ENCODE results near the gene ALK. TPM values are rescaled to one million over a fixed set of nuclear protein-coding genes. Genes with fewer than 3 reads are reported as not detected.

The ALK gene
- total RNA-seq, 4 donors from 2014 or later = 0.06 to 4.1 TPM; not detected in 2

DNA sequence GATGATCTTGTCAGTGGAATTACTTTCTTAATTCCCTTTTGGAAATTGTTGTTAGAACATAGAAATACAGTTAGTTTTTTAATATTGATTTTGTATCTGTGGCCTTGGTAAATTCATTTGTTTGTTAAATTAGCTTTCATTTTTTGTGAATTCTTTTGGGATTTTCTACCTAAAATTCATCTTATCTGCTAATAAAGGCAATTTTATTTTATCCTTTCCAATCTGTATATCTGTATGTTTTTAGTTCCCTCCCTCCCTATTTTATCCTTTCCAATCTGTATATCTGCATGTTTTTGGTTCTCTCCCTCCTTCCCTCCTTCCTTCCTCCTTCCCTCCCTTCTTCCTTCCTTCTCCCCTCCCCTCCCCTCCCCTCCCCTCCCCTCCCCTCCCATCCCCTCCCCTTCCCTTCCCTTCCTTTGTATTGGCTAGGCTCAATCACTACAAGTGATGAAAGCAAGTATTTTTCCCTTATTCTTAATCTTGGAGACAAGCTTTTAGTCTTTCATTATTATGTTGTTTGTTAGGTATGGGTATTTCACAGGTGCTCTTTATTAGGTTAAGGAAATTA lies 244.4 kb downstream of the ALK start:
- Histone ChIP-seq H3K36me3 (no peaks in the 10 kb centered on the region), H3K9me3 (no peaks in the 10 kb centered on the region), H3K4me3 (no peak overlapping the region), H3K27ac (no peak overlapping the region), H3K4me1 (no peaks in the 10 kb centered on the region), H3K27me3 (no peaks in the 10 kb centered on the region)
- no peak for TF ChIP-seq POLR2A (IDR thresholded peaks at IDR 0.05)
- TF ChIP-seq, protein P1, sequence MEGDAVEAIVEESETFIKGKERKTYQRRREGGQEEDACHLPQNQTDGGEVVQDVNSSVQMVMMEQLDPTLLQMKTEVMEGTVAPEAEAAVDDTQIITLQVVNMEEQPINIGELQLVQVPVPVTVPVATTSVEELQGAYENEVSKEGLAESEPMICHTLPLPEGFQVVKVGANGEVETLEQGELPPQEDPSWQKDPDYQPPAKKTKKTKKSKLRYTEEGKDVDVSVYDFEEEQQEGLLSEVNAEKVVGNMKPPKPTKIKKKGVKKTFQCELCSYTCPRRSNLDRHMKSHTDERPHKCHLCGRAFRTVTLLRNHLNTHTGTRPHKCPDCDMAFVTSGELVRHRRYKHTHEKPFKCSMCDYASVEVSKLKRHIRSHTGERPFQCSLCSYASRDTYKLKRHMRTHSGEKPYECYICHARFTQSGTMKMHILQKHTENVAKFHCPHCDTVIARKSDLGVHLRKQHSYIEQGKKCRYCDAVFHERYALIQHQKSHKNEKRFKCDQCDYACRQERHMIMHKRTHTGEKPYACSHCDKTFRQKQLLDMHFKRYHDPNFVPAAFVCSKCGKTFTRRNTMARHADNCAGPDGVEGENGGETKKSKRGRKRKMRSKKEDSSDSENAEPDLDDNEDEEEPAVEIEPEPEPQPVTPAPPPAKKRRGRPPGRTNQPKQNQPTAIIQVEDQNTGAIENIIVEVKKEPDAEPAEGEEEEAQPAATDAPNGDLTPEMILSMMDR (IDR thresholded peaks at IDR 0.05) = no peak
- intact Hi-C loops (cut with DNase I; ENCODE audit: low total_unique reads) = no loop called here
- no peak for DNase-seq

DNA sequence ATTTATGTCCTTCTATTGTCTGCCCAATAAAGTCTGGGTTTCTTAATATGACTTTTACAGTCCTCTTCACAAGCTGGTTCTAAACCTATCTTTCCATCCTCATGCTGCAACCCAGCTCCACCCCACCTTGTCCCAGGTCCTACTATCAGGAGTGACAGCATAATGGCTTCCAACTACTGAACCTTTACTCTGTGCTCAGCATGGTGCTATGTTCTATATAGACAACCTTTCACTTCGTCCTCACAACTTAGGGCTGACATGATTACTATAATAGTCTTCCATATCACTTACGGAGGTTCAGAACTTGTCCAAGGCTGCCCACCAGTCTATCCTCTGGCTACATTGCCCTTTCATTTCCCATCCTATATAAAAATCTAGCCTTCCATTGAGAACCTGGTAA lies 256.8 kb downstream of the ALK start:
- TF ChIP-seq, protein P1 (IDR thresholded peaks at IDR 0.05) = no peak
- TF ChIP-seq POLR2A (IDR thresholded peaks at IDR 0.05) = no peak
- Histone ChIP-seq H3K4me1 (no peaks in the 10 kb centered on the region), H3K27me3 (no peaks in the 10 kb centered on the region), H3K27ac (no peak overlapping the region), H3K36me3 (no peaks in the 10 kb centered on the region), H3K9me3 (no peaks in the 10 kb centered on the region), H3K4me3 (no peak overlapping the region)
- intact Hi-C loops (cut with DNase I; ENCODE audit: low total_unique reads) = no loop called here
- DNase-seq = no peak

DNA sequence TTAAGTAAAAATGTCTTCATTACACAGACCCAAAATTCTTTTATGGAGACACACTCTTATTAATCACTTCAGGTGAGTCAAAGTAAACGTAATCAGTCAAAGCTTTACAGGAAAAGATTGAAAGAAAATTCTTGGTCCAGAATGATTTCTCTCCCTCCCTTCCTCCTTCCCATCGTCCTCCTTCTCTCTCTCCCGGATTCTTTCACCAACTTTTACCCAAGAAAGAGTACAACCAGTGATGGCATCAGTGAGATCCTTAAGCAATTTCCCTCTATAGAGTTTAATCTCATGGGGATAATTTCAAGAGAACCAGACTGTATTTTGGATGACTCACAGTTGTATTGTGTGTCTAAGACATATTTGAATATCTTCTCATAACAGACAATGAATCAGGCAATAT lies 258.1 kb downstream of the ALK start:
- no peaks in the 10 kb centered on the region for H3K4me1 ChIP-seq
- no peaks in the 10 kb centered on the region for H3K9me3 ChIP-seq
- TF ChIP-seq POLR2A (IDR thresholded peaks at IDR 0.05) = no peak
- TF ChIP-seq, protein P1 (IDR thresholded peaks at IDR 0.05) = no peak
- H3K27ac ChIP-seq = no peak overlapping the region
- no peak for DNase-seq
- intact Hi-C loops (cut with DNase I; ENCODE audit: low total_unique reads) = no loop called here
- H3K27me3 ChIP-seq = no peaks in the 10 kb centered on the region
- no peaks in the 10 kb centered on the region for H3K36me3 ChIP-seq
- H3K4me3 ChIP-seq = no peak overlapping the region

DNA sequence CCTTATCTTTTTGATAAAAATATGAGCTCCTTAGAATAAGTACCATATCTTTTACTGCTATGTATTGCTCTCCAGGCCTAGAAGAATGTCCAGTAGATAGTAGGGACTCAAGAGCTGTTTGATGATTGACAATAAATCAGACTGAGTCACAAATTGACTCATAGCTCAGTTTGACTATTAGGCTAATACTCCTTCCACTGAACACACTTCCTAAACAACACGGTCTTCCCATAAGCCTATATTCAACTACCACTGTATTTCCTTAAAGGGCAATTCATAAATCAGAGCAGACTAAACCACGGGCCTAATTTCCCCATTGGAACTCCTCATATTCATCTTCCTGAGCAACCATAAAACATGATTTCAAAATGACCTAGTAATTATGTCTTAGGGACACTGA lies 258.5 kb downstream of the ALK start:
- TF ChIP-seq POLR2A (IDR thresholded peaks at IDR 0.05) = no peak
- TF ChIP-seq, protein P1 (IDR thresholded peaks at IDR 0.05) = no peak
- Histone ChIP-seq H3K4me3 (no peak overlapping the region), H3K27ac (no peak overlapping the region), H3K4me1 (no peaks in the 10 kb centered on the region), H3K9me3 (no peaks in the 10 kb centered on the region), H3K36me3 (no peaks in the 10 kb centered on the region), H3K27me3 (no peaks in the 10 kb centered on the region)
- no peak for DNase-seq
- intact Hi-C loops (cut with DNase I; ENCODE audit: low total_unique reads) = no loop called here

DNA sequence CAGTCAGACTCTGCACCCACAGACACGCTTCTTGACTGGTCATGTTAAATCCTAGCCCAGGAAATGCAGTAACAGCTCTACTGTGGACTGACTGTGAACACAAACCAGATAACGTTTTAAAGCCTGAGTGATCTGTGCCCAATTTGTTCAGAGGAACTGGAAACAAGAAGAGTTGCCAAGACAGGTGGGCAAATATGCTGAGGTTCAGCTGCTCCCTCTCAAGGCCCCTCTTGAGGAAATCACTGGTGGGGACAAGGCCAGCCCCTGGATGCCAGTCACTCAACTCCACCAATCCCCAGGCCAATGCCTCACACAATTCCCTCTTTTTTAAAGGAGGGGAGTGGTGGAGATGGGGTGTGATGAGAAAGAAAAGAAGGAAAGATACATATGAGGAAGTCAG lies 261.2 kb downstream of the ALK start:
- Histone ChIP-seq H3K27ac (no peak overlapping the region), H3K27me3 (no peaks in the 10 kb centered on the region), H3K36me3 (no peaks in the 10 kb centered on the region), H3K4me3 (no peak overlapping the region), H3K4me1 (no peaks in the 10 kb centered on the region), H3K9me3 (no peaks in the 10 kb centered on the region)
- no peak for TF ChIP-seq POLR2A (IDR thresholded peaks at IDR 0.05)
- no peak for DNase-seq
- intact Hi-C loops (cut with DNase I; ENCODE audit: low total_unique reads) = no loop called here

DNA sequence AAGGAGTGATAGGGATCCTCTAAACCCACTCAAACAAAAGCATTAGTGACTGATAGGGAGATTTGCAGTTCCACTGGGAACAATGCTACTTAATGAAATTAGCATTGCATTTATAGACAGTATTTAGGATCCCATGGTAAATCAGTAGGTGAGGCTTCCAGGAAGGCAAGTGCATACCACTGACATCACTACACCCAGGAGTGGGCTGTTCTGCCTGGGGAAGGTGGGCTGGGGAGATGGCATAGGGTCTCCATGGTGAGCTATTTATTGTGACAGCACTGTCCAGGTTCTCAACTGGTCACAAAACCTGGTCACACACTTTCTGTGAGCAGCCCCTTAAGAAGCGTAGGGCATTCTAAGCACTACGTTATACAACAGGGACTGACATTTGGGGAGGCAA lies 262.2 kb downstream of the ALK start:
- no peak for TF ChIP-seq POLR2A (IDR thresholded peaks at IDR 0.05)
- TF ChIP-seq, protein P1 (IDR thresholded peaks at IDR 0.05) = no peak
- Histone ChIP-seq H3K4me3 (no peak overlapping the region), H3K27ac (no peak overlapping the region), H3K27me3 (no peaks in the 10 kb centered on the region), H3K36me3 (no peaks in the 10 kb centered on the region), H3K4me1 (no peaks in the 10 kb centered on the region), H3K9me3 (no peaks in the 10 kb centered on the region)
- intact Hi-C loops (cut with DNase I; ENCODE audit: low total_unique reads) = no loop called here
- DNase-seq = no peak
